ENCODE results near the gene CYP21A2. TPM values are rescaled to one million over a fixed set of nuclear protein-coding genes. Genes with fewer than 3 reads are reported as not detected.

The CYP21A2 gene
- total RNA-seq, 1 donor from 2014 or later: 6.1 TPM

- ATAC-seq (no peak), DNase-seq (ENCODE audit: low spot score) (no peak)
- intact Hi-C loops (cut with DNase I): no loop called here
These were observed 51.0 kb downstream of the CYP21A2 start for GRCh38 chr6:32089082-32089828.

Other genes starting within 250 kb of the CYP21A2 start
- 42.3 TPM for gene VARS1, start 242.7 kb upstream of the CYP21A2 start, total RNA-seq
- 30.1 TPM for gene LSM2, start 231.4 kb upstream of the CYP21A2 start, total RNA-seq
- gene HSPA1L, start 223.1 kb upstream of the CYP21A2 start, total RNA-seq: 2.8 TPM
- 195 TPM for gene HSPA1A, start 222.9 kb upstream of the CYP21A2 start, total RNA-seq
- 181 TPM for gene HSPA1B, start 210.7 kb upstream of the CYP21A2 start, total RNA-seq
- 22.1 TPM for gene NEU1, start 175.6 kb upstream of the CYP21A2 start, total RNA-seq
- gene SLC44A4, start 159.4 kb upstream of the CYP21A2 start, total RNA-seq: 2.1 TPM
- 49.4 TPM for gene EHMT2, start 140.7 kb upstream of the CYP21A2 start, total RNA-seq
- 8.4 TPM for gene ZBTB12, start 136.3 kb upstream of the CYP21A2 start, total RNA-seq
- 25.0 TPM for gene C2, start 110.7 kb upstream of the CYP21A2 start, total RNA-seq
- gene CFB, start 92.3 kb upstream of the CYP21A2 start, total RNA-seq: 72.6 TPM
- 55.1 TPM for gene NELFE, start 79.4 kb upstream of the CYP21A2 start, total RNA-seq
- 60.0 TPM for gene SKIC2, start 79.2 kb upstream of the CYP21A2 start, total RNA-seq
- gene DXO, start 66.3 kb upstream of the CYP21A2 start, total RNA-seq: 23.0 TPM
- 453 TPM for gene C4A, start 56.4 kb upstream of the CYP21A2 start, total RNA-seq
- gene C4B, start 23.6 kb upstream of the CYP21A2 start, total RNA-seq: 392 TPM
- gene TNXB, start 70.9 kb downstream of the CYP21A2 start, total RNA-seq: 423 TPM
- 88.4 TPM for gene ATF6B, start 89.8 kb downstream of the CYP21A2 start, total RNA-seq
- gene FKBPL, start 91.9 kb downstream of the CYP21A2 start, total RNA-seq: 2.8 TPM
- gene PRRT1, start 113.5 kb downstream of the CYP21A2 start, total RNA-seq: 6.1 TPM
- 38.8 TPM for gene PPT2, start 115.7 kb downstream of the CYP21A2 start, total RNA-seq
- 312 TPM for gene EGFL8, start 126.2 kb downstream of the CYP21A2 start, total RNA-seq
- gene AGPAT1, start 137.7 kb downstream of the CYP21A2 start, total RNA-seq: 59.9 TPM
- gene RNF5, start 140.0 kb downstream of the CYP21A2 start, total RNA-seq: 63.8 TPM
- 13.6 TPM for gene AGER, start 145.8 kb downstream of the CYP21A2 start, total RNA-seq
- 97.7 TPM for gene PBX2, start 151.8 kb downstream of the CYP21A2 start, total RNA-seq
- 20.5 TPM for gene GPSM3, start 154.2 kb downstream of the CYP21A2 start, total RNA-seq
- 71.8 TPM for gene NOTCH4, start 185.7 kb downstream of the CYP21A2 start, total RNA-seq